ENCODE data around the gene BCORL1.

Gene BCORL1

DNA sequence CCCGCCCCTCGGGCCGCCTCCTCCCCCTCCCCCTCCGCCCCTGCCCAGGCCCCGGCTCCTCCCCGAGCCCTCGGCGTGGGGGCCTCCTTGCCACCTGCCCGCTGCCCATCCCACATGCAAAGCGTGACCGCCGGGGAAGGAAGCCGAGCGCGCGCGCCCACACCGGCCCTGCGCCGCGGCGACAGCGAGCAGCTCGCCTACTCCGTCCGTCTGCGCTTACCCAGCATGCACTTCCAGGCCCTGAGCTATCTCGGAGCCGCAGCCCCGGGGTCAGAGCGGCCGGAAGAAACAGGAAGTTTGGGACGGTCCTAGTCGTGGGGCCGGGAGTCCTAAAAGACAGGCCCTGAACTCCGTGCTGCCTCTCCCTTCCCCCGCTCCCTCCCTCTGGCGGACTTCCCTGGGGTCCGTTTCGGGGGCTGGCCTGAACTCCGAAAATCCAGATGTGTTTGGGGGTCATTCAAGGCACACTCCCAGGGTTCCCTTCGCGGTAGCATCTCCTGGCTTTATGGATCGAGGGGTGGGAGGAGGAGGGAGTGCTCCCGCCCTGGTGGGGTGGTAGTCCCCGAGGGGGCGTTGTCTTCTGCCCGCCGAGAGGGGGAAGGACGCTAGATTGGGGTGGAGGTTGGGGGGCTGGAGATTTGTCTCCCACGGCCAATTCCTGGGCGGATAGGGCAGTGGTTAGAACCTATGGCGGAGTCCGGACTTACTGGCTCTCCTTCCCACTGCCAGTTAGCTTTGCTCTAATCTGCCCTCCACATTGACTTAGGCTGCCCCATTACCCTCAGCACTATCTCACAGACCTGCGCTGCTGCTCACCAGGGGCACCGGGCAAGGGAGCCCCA lies 25.0 kb upstream of the BCORL1 start:
- H3K4me3 ChIP-seq (ENCODE audit: low read length): peak overlapping the region; percentile 52; the same call in 1 of the 2 replicates
- no peak for TF ChIP-seq ZNF274 (IDR thresholded peaks at IDR 0.05; ENCODE audit: low read depth, low read length)

DNA sequence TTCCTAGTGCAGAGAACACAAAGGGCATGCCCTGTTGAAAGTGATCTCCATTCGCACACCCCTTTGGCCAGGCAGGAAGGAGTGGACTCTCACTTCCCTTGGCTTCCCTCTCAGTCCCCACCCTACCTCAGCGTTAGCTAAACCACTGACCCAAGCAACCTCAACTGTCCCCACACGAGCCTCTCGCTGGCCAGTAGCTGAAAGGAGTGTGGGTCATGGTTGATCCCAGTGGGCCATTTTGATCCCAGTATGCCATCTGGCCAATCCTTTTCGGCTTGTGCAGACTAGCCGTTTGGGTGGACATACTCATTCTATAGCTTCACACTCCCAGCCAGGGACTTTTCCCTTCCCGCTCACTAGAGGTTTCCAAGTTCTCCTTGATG lies 24.4 kb upstream of the BCORL1 start:
- TF ChIP-seq ZNF274 (IDR thresholded peaks at IDR 0.05; ENCODE audit: low read depth, low read length): no peak
- H3K4me3 ChIP-seq (ENCODE audit: low read length): no peak overlapping the region; the same call in 1 of the 2 replicates

DNA sequence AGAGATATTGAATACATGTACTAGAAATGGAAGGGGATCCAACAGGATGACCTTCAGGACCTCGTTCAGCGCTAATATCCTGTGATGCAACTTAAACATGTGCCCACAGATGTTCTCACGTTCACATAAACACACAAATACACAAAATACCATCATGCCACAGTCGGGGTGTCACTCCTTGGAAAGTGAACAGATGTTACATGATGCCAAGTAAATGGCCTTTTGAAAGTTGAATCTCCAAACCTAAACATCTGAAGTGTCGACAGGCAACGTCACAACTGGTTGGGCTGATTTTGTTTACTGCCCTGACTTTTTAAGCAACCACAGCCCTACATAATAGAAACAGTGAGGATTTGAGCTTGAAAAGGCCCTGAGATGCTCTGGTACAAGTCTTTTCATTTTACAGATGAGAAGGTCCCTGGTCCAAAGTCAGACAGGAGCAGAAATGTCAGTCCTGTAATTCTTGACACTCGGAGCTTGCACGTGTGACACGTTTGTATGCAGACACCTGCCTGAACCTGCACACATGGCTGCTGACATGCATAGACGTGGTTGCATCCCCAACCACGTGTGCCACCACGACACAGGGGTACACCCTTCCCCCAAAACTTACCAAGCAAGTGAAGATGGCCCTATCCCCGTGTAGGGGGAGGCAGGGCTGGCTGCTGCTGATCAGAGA lies 23.5 kb upstream of the BCORL1 start:
- no peak overlapping the region for H3K4me3 ChIP-seq (ENCODE audit: low read length)
- no peak for TF ChIP-seq ZNF274 (IDR thresholded peaks at IDR 0.05; ENCODE audit: low read depth, low read length)

DNA sequence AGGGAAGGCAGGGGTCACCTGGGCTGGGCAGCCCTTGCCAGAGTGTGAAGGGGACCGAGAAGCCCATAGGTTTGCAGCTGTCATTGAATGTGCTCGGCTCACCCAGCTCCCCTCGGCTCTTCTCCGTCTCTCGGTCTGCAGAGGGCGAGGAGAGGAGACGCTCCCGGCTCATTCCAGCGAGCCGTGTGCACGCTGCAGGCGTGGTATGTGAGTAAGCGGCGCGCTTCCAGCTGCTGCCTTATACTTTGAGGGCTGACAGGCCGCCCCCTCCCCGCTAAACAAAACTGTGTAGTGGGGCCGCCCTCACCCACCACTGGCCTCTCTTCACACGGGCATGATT lies 23.0 kb upstream of the BCORL1 start:
- no peak overlapping the region for H3K4me3 ChIP-seq (ENCODE audit: low read length)
- no peak for TF ChIP-seq ZNF274 (IDR thresholded peaks at IDR 0.05; ENCODE audit: low read depth, low read length)

DNA sequence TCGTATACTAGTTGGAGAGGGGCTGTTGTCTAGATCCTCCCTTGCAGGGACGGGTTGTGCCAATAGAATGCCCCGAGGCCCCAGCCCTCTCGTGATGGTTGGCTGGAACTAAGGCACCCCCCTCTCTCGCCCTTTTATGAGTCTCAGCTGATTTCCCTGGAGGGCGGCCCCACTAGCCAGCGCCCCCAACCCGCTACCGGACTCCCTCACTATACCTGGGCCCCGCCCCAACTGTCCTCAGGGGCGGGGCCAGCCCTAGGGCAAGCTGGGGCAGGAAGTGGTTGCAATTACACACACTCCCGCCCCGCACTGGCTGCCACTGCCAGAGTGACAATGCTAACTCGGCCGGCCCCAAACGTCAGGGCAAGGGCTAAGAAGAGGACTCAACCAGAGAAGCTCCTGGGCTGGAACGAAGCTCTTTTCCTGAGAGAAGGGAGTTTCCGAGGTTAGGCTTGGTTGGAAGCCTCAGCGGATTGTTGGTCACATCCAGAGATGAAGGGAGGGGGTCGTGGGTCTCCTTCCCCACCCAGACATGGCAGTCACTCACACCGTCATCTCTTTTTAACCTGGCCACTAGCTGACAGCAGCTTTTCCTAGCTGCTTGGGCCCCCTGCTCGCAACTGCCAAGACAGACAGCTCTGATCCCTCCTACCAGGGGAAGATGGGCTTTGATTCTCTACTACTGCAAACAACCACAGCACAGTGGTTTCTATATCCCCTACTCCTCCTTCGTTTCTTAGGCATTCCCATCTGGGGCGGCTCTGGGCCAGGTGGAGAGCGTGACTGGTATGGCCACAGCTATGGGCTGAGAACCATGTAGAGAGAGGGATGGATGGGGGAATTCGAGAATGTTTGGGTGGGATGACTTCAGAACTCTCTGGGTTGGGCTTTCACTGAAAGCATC lies 21.0 kb upstream of the BCORL1 start:
- H3K4me3 ChIP-seq (ENCODE audit: low read length): peak overlapping the region; percentile 5; the same call in 1 of the 2 replicates
- TF ChIP-seq ZNF274 (IDR thresholded peaks at IDR 0.05; ENCODE audit: low read depth, low read length): no peak

DNA sequence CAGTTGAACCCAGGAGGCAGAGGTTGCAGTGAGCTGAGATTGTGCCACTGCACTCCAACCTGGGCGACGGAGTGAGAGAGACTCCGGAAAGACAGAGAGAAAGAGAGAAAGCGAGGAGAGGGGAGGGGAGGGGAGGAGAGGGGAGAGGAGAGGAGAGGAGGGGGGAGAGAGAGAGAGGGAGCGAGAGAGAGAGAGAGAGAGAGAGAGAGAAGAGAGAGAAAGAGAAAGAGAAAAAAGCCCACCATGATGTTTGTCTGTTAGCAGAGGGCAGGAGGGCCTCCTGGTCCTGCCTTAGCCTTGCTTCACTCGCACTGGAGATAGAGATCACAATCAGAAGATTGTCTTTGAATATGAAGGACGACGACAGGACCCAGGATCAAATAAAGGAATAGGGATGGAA lies 18.7 kb upstream of the BCORL1 start:
- H3K4me3 ChIP-seq (ENCODE audit: low read length): no peak overlapping the region
- no peak for TF ChIP-seq ZNF274 (IDR thresholded peaks at IDR 0.05; ENCODE audit: low read depth, low read length)

DNA sequence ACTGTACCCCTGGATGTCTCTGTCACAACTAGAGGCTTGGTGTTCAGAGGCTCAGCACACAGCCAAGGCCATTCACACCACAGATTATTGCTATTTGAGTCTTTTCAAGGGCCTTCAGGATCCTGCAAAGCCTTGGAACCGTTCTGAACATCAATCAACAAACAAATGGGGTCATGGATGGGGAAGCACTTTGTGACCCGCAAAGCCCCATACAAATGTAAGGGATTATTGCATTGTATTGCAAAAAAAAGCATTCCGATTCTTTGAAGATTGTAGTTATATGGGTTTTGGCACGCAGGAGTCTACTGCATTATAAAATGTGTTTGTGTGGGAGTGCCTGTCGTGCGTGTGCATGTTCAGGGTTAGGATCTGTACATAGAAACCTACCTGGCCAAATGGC lies 17.3 kb upstream of the BCORL1 start:
- H3K4me3 ChIP-seq (ENCODE audit: low read length): no peak overlapping the region
- TF ChIP-seq ZNF274 (IDR thresholded peaks at IDR 0.05; ENCODE audit: low read depth, low read length): no peak

DNA sequence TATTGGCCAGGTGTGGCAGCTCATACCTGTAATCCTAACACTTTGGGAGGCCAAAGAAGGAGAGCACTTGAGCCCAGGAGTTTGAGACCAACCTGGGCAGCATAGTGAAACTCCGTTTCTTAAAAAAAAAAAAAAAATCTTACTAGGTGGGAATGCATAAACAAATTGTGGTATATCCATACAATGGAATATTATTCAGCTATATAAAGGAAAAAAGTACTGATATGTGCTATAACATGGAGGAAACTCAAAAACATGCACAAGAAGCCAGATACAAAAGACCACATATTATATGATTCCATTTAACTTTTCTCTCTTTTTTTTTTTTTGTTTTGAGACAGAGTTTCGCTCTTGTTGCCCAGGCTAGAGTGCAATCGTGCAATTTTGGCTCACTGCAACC lies 13.5 kb upstream of the BCORL1 start:
- no peak overlapping the region for H3K4me3 ChIP-seq (ENCODE audit: low read length)
- TF ChIP-seq ZNF274 (IDR thresholded peaks at IDR 0.05; ENCODE audit: low read depth, low read length): no peak

DNA sequence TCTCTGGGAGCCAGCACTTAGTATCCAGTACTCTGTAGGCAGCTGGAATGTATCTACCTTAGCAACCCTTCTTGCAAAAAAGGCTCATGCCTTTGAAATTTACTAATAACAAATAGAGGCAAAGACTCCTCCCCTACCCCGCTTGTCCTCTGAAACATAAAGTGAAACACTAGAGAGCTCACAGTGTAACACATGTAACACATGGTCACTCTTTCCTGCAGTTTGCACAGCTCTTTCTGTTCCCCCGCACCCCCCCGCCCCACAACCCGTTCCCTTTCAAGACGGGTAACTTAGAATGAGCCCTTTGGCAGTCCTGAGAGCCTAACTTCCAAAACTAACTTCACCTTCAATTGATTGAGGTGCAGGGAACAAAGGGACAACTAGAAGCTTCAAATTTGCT lies 6.0 kb upstream of the BCORL1 start:
- no peak for TF ChIP-seq ZNF274 (IDR thresholded peaks at IDR 0.05; ENCODE audit: low read depth, low read length)
- no peak overlapping the region for H3K4me3 ChIP-seq (ENCODE audit: low read length)

DNA sequence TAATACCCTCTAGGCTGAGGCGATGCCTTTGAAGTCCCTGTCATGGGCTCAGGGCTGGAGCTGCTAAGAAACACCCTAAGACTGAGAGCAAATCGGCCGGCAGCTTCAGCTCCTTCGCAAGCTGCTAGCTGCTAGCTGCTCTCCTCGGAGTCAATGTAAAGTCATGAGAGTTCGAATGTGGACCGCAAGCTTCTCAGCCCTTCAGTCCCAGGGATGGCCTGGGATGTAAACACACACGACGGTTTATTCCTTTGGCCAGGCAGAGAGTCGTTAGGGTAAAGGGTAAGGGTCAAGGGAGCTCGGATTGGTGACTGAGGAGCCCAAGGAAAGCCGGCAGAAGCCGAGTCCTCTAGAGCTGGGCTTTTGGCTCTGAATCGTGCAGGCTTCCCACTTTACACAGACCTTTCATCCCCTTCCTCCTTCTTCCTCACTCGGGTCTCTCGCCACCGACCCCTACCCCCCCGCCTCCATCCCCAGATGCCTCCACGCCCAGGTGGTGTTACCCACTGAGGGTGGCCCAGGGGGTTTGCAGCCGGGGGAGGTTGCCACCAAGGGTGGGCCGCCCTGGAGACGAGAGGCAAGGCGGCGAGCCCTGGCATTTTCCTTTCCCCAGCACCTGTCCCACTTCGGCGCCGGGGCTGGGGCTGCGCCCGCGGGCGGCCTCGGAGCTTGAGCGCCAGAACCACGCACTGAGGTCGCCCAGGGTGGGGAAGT lies 3.1 kb upstream of the BCORL1 start:
- TF ChIP-seq ZNF274 (IDR thresholded peaks at IDR 0.05; ENCODE audit: low read depth, low read length): no peak
- no peak overlapping the region for H3K4me3 ChIP-seq (ENCODE audit: low read length)

DNA sequence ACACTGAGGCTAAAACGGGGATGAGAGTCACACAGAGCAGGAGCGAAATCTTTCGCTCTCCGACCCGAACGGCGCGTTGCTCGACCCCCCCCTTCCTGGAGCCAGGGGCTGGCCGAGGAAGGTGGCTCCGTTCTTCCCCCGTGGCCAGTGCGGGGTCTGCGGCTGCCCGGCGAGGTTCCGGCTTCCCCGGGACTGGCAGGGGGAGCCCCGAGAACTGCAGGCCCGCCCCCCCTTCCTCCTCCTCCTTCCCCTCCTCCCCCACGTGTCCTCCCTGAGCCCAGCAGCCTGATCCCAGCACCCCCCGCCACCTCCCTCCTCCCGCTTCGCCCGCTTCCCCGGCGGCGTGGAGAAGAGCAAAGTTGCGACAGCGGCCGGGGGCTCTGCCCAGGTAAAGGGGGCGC lies 2.4 kb upstream of the BCORL1 start:
- no peak overlapping the region for H3K4me3 ChIP-seq (ENCODE audit: low read length)
- no peak for TF ChIP-seq ZNF274 (IDR thresholded peaks at IDR 0.05; ENCODE audit: low read depth, low read length)

DNA sequence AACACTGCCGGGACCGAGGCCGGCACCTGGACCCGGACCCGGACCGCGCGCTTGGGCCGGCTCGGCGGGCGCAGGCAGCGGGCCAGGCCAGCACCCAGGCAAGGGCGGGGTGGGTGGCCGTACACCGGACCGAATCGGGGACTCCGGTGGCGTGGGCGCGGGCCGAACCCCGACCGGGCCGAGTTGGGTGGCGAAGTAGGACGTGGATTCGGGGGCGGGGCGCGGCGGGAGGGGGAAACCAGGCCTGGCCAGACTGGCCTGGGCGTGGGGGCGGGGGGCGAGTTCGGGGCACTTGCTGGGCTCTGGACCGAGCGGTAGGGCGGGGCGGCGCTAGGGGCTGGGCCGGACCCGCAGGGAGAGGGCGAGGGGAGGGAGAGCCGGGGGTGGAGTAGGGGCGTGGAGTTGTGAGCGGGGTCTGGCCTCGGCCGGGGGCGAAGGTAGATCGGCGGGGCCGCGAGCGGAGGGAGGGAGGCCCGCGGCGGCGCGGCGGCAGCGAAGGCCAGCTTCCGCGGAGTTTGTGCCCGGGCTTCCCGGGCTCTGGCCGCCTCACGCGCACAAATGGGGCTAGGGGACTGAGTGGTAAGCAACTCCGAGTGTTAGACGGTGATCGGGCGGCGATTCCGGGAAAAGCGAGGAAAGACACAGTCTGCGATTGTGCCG lies 1.8 kb upstream of the BCORL1 start:
- no peak for TF ChIP-seq ZNF274 (IDR thresholded peaks at IDR 0.05; ENCODE audit: low read depth, low read length)
- peak overlapping the region; percentile 40; the same call in 1 of the 2 replicates for H3K4me3 ChIP-seq (ENCODE audit: low read length)

DNA sequence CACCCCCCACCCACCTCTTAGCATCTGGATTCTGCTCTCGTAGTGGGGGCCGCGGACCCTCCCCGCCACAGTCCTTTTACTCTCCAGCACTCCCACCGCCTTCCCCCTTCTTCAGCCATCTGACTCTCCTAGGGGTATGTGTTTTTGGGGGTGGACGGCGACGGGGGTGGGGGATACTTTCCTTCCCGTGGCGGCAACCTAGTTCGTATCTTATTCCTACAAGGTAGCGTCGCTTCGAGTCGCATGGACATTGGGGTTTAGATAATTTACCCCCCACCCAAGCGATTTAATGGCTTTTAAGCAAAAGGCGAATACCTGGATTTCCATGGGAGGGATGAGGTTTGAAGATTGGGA lies 1.3 kb upstream of the BCORL1 start:
- no peak for TF ChIP-seq ZNF274 (IDR thresholded peaks at IDR 0.05; ENCODE audit: low read depth, low read length)
- H3K4me3 ChIP-seq (ENCODE audit: low read length): peak overlapping the region; percentile 40; the same call in 1 of the 2 replicates
